ENCODE results near the gene SBF1.

SBF1 gene

GRCh38 chr22:50477923-50478322, 3.1 kb upstream of the SBF1 start:
- Mint-ChIP-seq H3K27me3 (no peaks in the 10 kb centered on the region), H3K4me1 (peaks cover 20% of the 10 kb centered on the region), H3K9me3 (no peaks in the 10 kb centered on the region), H3K27ac (ENCODE audit: low read depth) (peak overlapping the region; percentile 55), H3K4me3 (no peak overlapping the region), H3K36me3 (ENCODE audit: insufficient read depth) (peaks cover 10% of the 10 kb centered on the region)
- DNase-seq (ENCODE audit: low spot score in 2 of 2) = no peak
- no peak for ATAC-seq (replicated peaks; ENCODE audit: extremely low read depth, poor library complexity, severe bottlenecking)

GRCh38 chr22:50476868-50477267, 2.0 kb upstream of the SBF1 start:
- Mint-ChIP-seq H3K27me3 (no peaks in the 10 kb centered on the region), H3K4me3 (peak overlapping the region; percentile 68), H3K27ac (ENCODE audit: low read depth) (peak overlapping the region; percentile 32), H3K4me1 (peaks cover 31% of the 10 kb centered on the region), H3K36me3 (ENCODE audit: insufficient read depth) (peaks cover 10% of the 10 kb centered on the region), H3K9me3 (no peaks in the 10 kb centered on the region)
- ATAC-seq (replicated peaks; ENCODE audit: extremely low read depth, poor library complexity, severe bottlenecking) = no peak
- no peak for DNase-seq (ENCODE audit: low spot score in 2 of 2)

GRCh38 chr22:50475652-50476002, 792 bp upstream of the SBF1 start:
- DNase-seq (ENCODE audit: low spot score in 2 of 2) = no peak
- ATAC-seq (replicated peaks; ENCODE audit: extremely low read depth, poor library complexity, severe bottlenecking) = no peak
- peaks cover 12% of the 10 kb centered on the region for H3K36me3 Mint-ChIP-seq (ENCODE audit: insufficient read depth)
- no peaks in the 10 kb centered on the region for H3K27me3 Mint-ChIP-seq
- H3K4me1 Mint-ChIP-seq = peaks cover 41% of the 10 kb centered on the region
- H3K9me3 Mint-ChIP-seq = no peaks in the 10 kb centered on the region
- peak overlapping the region; percentile 41 for H3K27ac Mint-ChIP-seq (ENCODE audit: low read depth)
- peak overlapping the region; percentile 68 for H3K4me3 Mint-ChIP-seq

GRCh38 chr22:50473855-50474671, 772 bp downstream of the SBF1 start:
- no peak for ATAC-seq (replicated peaks; ENCODE audit: extremely low read depth, poor library complexity, severe bottlenecking)
- no peaks in the 10 kb centered on the region for H3K27me3 Mint-ChIP-seq
- H3K9me3 Mint-ChIP-seq = no peaks in the 10 kb centered on the region
- H3K27ac Mint-ChIP-seq (ENCODE audit: low read depth) = peak overlapping the region; percentile 88
- DNase-seq (ENCODE audit: low spot score in 2 of 2) = no peak
- H3K36me3 Mint-ChIP-seq (ENCODE audit: insufficient read depth) = peaks cover 22% of the 10 kb centered on the region
- peak overlapping the region; percentile 91 for H3K4me3 Mint-ChIP-seq
- H3K4me1 Mint-ChIP-seq = peaks cover 57% of the 10 kb centered on the region

GRCh38 chr22:50473088-50473487, 1.7 kb downstream of the SBF1 start:
- DNase-seq (ENCODE audit: low spot score in 2 of 2) (peak in 1 of 2 donors; percentile 32), ATAC-seq (replicated peaks; ENCODE audit: extremely low read depth, poor library complexity, severe bottlenecking) (no peak)
- Mint-ChIP-seq H3K36me3 (ENCODE audit: insufficient read depth) (peaks cover 24% of the 10 kb centered on the region), H3K4me3 (peak overlapping the region; percentile 91), H3K9me3 (no peaks in the 10 kb centered on the region), H3K27ac (ENCODE audit: low read depth) (peak overlapping the region; percentile 88), H3K27me3 (no peaks in the 10 kb centered on the region), H3K4me1 (peaks cover 65% of the 10 kb centered on the region)

- Mint-ChIP-seq H3K27me3 (no peaks in the 10 kb centered on the region), H3K4me3 (peak overlapping the region; percentile 91), H3K4me1 (peaks cover 66% of the 10 kb centered on the region), H3K36me3 (ENCODE audit: insufficient read depth) (peaks cover 26% of the 10 kb centered on the region), H3K27ac (ENCODE audit: low read depth) (peak overlapping the region; percentile 88), H3K9me3 (no peaks in the 10 kb centered on the region)
- DNase-seq (ENCODE audit: low spot score in 2 of 2) (no peak), ATAC-seq (replicated peaks; ENCODE audit: extremely low read depth, poor library complexity, severe bottlenecking) (no peak)
Observed at GRCh38 chr22:50471962-50472361, 2.9 kb downstream of the SBF1 start.

GRCh38 chr22:50471197-50471847, 3.5 kb downstream of the SBF1 start:
- Mint-ChIP-seq H3K36me3 (ENCODE audit: insufficient read depth) (peaks cover 30% of the 10 kb centered on the region), H3K4me1 (peaks cover 72% of the 10 kb centered on the region), H3K27ac (ENCODE audit: low read depth) (peak overlapping the region; percentile 92), H3K27me3 (no peaks in the 10 kb centered on the region), H3K4me3 (peak overlapping the region; percentile 72), H3K9me3 (no peaks in the 10 kb centered on the region)
- DNase-seq (ENCODE audit: low spot score in 2 of 2) = no peak
- ATAC-seq (replicated peaks; ENCODE audit: extremely low read depth, poor library complexity, severe bottlenecking) = no peak

GRCh38 chr22:50470491-50470890, 4.3 kb downstream of the SBF1 start:
- H3K4me1 Mint-ChIP-seq = peaks cover 74% of the 10 kb centered on the region
- no peaks in the 10 kb centered on the region for H3K27me3 Mint-ChIP-seq
- peak overlapping the region; percentile 72 for H3K4me3 Mint-ChIP-seq
- no peak for DNase-seq (ENCODE audit: low spot score in 2 of 2)
- H3K9me3 Mint-ChIP-seq = no peaks in the 10 kb centered on the region
- no peak for ATAC-seq (replicated peaks; ENCODE audit: extremely low read depth, poor library complexity, severe bottlenecking)
- H3K27ac Mint-ChIP-seq (ENCODE audit: low read depth) = peak overlapping the region; percentile 92
- H3K36me3 Mint-ChIP-seq (ENCODE audit: insufficient read depth) = peaks cover 32% of the 10 kb centered on the region

GRCh38 chr22:50469377-50470305, 5.2 kb downstream of the SBF1 start:
- Mint-ChIP-seq H3K27ac (ENCODE audit: low read depth) (peak overlapping the region; percentile 92), H3K27me3 (no peaks in the 10 kb centered on the region), H3K4me1 (peaks cover 70% of the 10 kb centered on the region), H3K9me3 (no peaks in the 10 kb centered on the region), H3K36me3 (ENCODE audit: insufficient read depth) (peaks cover 32% of the 10 kb centered on the region), H3K4me3 (peak overlapping the region; percentile 72)
- DNase-seq (ENCODE audit: low spot score in 2 of 2) = peak; percentile 92 to 98
- peak; percentile 89 for ATAC-seq (replicated peaks; ENCODE audit: extremely low read depth, poor library complexity, severe bottlenecking)

GRCh38 chr22:50468626-50469025, 6.2 kb downstream of the SBF1 start:
- Mint-ChIP-seq H3K4me3 (peak overlapping the region; percentile 72), H3K4me1 (peaks cover 63% of the 10 kb centered on the region), H3K36me3 (ENCODE audit: insufficient read depth) (peaks cover 41% of the 10 kb centered on the region), H3K27ac (ENCODE audit: low read depth) (peak overlapping the region; percentile 92), H3K9me3 (no peaks in the 10 kb centered on the region), H3K27me3 (no peaks in the 10 kb centered on the region)
- ATAC-seq (replicated peaks; ENCODE audit: extremely low read depth, poor library complexity, severe bottlenecking) (no peak), DNase-seq (ENCODE audit: low spot score in 2 of 2) (no peak)

- peak overlapping the region; percentile 92 for H3K27ac Mint-ChIP-seq (ENCODE audit: low read depth)
- ATAC-seq (replicated peaks; ENCODE audit: extremely low read depth, poor library complexity, severe bottlenecking) (no peak), DNase-seq (ENCODE audit: low spot score in 2 of 2) (no peak)
- no peaks in the 10 kb centered on the region for H3K27me3 Mint-ChIP-seq
- H3K9me3 Mint-ChIP-seq = no peaks in the 10 kb centered on the region
- H3K4me1 Mint-ChIP-seq = peaks cover 55% of the 10 kb centered on the region
- H3K36me3 Mint-ChIP-seq (ENCODE audit: insufficient read depth) = peaks cover 40% of the 10 kb centered on the region
- peak overlapping the region; percentile 72 for H3K4me3 Mint-ChIP-seq
Observed at GRCh38 chr22:50467773-50468440, 6.9 kb downstream of the SBF1 start.

- H3K9me3 Mint-ChIP-seq = no peaks in the 10 kb centered on the region
- H3K27me3 Mint-ChIP-seq = no peaks in the 10 kb centered on the region
- H3K36me3 Mint-ChIP-seq (ENCODE audit: insufficient read depth) = peaks cover 41% of the 10 kb centered on the region
- DNase-seq (ENCODE audit: low spot score in 2 of 2) (no peak), ATAC-seq (replicated peaks; ENCODE audit: extremely low read depth, poor library complexity, severe bottlenecking) (no peak)
- H3K27ac Mint-ChIP-seq (ENCODE audit: low read depth) = peak overlapping the region; percentile 85
- H3K4me1 Mint-ChIP-seq = peaks cover 50% of the 10 kb centered on the region
- no peak overlapping the region for H3K4me3 Mint-ChIP-seq
Observed at GRCh38 chr22:50467341-50467740, 7.5 kb downstream of the SBF1 start.

Data from central memory CD8-positive, alpha-beta T cell (primary cell).